ENCODE results near the gene CYP2B6. TPM values are rescaled to one million over a fixed set of nuclear protein-coding genes. Genes with fewer than 3 reads are reported as not detected.

The CYP2B6 gene
- total and polyA plus RNA-seq, 10 of the 15 experiments (the other 5 are each of a cell fraction or from before 2014, with no cell fraction given) = 0.23 to 0.86 TPM; not detected in 8

DNA sequence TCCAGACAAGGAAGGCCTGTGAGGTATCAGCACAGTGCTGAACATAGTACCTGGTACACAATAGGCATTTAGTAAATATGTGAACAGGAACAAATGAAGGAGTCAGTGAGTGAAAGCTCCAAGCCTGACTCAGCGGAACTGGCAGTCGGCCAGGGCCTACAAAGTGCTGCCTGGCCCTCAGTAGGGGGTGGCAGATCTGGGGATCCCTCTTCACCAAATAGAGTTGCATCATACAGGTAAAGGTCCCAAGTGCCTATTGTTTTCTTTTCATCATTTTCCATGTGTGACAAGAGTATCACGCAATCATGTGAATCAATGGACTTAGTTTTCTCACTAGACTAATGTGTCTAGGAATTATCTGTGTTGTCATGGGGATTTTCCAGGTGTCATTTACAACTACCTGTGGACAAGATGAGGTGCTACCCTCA is 9.2 kb downstream of the CYP2B6 start:
- WGBS (ENCODE audit: insufficient coverage, insufficient replicate concordance, low lambda C conversion rate, missing lambda C conversion rate) = 73% methylated on average over 3 of the region's 3 CpGs
- H3K4me3 ChIP-seq = no peak overlapping the region
- FAIRE-seq (no peak), ATAC-seq (no peak), DNase-seq (ENCODE audit: low read depth, low spot score) (no peak)
- ChIA-PET RAD21 (ENCODE audit: unreplicated experiment) (no interaction called here), SMC1A (ENCODE audit: uncharacterized antibody, unreplicated experiment) (interaction anchor here (0.6 kb wide), 1 partner anchor 284 kb away, joined by 4 read pairs; no protein-coding TSS in a partner anchor), POLR2A (no interaction called here), CTCF (no interaction called here)
- no TSS peak for BruUV-seq (replicated peaks)
- TF ChIP-seq, protein P1, sequence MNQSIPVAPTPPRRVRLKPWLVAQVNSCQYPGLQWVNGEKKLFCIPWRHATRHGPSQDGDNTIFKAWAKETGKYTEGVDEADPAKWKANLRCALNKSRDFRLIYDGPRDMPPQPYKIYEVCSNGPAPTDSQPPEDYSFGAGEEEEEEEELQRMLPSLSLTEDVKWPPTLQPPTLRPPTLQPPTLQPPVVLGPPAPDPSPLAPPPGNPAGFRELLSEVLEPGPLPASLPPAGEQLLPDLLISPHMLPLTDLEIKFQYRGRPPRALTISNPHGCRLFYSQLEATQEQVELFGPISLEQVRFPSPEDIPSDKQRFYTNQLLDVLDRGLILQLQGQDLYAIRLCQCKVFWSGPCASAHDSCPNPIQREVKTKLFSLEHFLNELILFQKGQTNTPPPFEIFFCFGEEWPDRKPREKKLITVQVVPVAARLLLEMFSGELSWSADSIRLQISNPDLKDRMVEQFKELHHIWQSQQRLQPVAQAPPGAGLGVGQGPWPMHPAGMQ (IDR thresholded peaks at IDR 0.05; ENCODE audit: borderline replicate concordance) = no peak
- TF ChIP-seq CREM (IDR thresholded peaks at IDR 0.05; ENCODE audit: low read depth) (no peak), NRF1 (conservative IDR thresholded peaks at IDR 0.05; ENCODE audit: low read depth, low read length) (no peak), SP1 (IDR thresholded peaks at IDR 0.05; ENCODE audit: low read depth, low read length) (no peak), SREBF1 (IDR thresholded peaks at IDR 0.05; ENCODE audit: low read length) (no peak), ZNF207 (IDR thresholded peaks at IDR 0.05; ENCODE audit: borderline replicate concordance) (no peak), USF2 (IDR thresholded peaks at IDR 0.05; ENCODE audit: borderline replicate concordance, low read depth, low read length) (no peak), TCF12 (IDR thresholded peaks at IDR 0.05; ENCODE audit: low read depth, low read length) (no peak), PAX5 (IDR thresholded peaks at IDR 0.05; ENCODE audit: borderline replicate concordance, low read depth, low read length) (no peak), POU2F2 (IDR thresholded peaks at IDR 0.05; ENCODE audit: borderline replicate concordance, low read depth, low read length) (no peak), STAT1 (conservative IDR thresholded peaks at IDR 0.05) (no peak), SUZ12 (IDR thresholded peaks at IDR 0.05; ENCODE audit: unreplicated experiment) (no peak), SMAD1 (IDR thresholded peaks at IDR 0.05; ENCODE audit: low read depth, partially characterized antibody) (no peak), SIX5 (IDR thresholded peaks at IDR 0.05; ENCODE audit: low read depth, low read length, severe bottlenecking) (no peak), ZSCAN29 (IDR thresholded peaks at IDR 0.05) (no peak)
- TF ChIP-seq, protein P2, sequence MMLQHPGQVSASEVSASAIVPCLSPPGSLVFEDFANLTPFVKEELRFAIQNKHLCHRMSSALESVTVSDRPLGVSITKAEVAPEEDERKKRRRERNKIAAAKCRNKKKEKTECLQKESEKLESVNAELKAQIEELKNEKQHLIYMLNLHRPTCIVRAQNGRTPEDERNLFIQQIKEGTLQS (IDR thresholded peaks at IDR 0.05; ENCODE audit: borderline replicate concordance, extremely low read depth, low read depth, low read length) = no peak
- TF ChIP-seq, protein P3, sequence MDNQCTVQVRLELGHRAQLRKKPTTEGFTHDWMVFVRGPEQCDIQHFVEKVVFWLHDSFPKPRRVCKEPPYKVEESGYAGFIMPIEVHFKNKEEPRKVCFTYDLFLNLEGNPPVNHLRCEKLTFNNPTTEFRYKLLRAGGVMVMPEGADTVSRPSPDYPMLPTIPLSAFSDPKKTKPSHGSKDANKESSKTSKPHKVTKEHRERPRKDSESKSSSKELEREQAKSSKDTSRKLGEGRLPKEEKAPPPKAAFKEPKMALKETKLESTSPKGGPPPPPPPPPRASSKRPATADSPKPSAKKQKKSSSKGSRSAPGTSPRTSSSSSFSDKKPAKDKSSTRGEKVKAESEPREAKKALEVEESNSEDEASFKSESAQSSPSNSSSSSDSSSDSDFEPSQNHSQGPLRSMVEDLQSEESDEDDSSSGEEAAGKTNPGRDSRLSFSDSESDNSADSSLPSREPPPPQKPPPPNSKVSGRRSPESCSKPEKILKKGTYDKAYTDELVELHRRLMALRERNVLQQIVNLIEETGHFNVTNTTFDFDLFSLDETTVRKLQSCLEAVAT (IDR thresholded peaks at IDR 0.05) = no peak
- no peaks in the 10 kb centered on the region; a peak in 1 of 4 replicates for H3K27me3 ChIP-seq (replicated peaks in 1 of 2; ENCODE audit: control insufficient read depth in 2 of 2, insufficient read depth in 2 of 2, low read length in 1 of 2)
- no peaks in the 10 kb centered on the region for H3K36me3 ChIP-seq (ENCODE audit: control insufficient read depth in 2 of 2, insufficient read depth in 2 of 2, low read length in 1 of 2)
- H3K27ac ChIP-seq (ENCODE audit: control insufficient read depth, insufficient read depth) = no peak overlapping the region
- intact Hi-C loops (cut with micrococcal nuclease; ENCODE audit: unreplicated experiment) (no loop called here), in situ Hi-C loops (cut with MboI) (no loop called here)
- H3K4me2 ChIP-seq (ENCODE audit: control insufficient read depth, insufficient read depth) = no peak overlapping the region
- no peak overlapping the region for H3K9ac ChIP-seq (ENCODE audit: control insufficient read depth, insufficient read depth, low read length)
- H3K9me3 ChIP-seq (replicated peaks; ENCODE audit: control insufficient read depth, insufficient read depth, low read length) = no peaks in the 10 kb centered on the region
- H2AFZ ChIP-seq (ENCODE audit: control insufficient read depth, low read depth, low read length) = no peak overlapping the region
- H3K4me1 ChIP-seq (ENCODE audit: control insufficient read depth, insufficient read depth, low read length) = no peaks in the 10 kb centered on the region
- no peaks in the 10 kb centered on the region for H4K20me1 ChIP-seq (ENCODE audit: control insufficient read depth, insufficient read depth)
- H3K79me2 ChIP-seq (ENCODE audit: control insufficient read depth, insufficient read depth, low read length) = no peaks in the 10 kb centered on the region
